ENCODE measurements around the gene RANBP1.

The RANBP1 gene

DNA sequence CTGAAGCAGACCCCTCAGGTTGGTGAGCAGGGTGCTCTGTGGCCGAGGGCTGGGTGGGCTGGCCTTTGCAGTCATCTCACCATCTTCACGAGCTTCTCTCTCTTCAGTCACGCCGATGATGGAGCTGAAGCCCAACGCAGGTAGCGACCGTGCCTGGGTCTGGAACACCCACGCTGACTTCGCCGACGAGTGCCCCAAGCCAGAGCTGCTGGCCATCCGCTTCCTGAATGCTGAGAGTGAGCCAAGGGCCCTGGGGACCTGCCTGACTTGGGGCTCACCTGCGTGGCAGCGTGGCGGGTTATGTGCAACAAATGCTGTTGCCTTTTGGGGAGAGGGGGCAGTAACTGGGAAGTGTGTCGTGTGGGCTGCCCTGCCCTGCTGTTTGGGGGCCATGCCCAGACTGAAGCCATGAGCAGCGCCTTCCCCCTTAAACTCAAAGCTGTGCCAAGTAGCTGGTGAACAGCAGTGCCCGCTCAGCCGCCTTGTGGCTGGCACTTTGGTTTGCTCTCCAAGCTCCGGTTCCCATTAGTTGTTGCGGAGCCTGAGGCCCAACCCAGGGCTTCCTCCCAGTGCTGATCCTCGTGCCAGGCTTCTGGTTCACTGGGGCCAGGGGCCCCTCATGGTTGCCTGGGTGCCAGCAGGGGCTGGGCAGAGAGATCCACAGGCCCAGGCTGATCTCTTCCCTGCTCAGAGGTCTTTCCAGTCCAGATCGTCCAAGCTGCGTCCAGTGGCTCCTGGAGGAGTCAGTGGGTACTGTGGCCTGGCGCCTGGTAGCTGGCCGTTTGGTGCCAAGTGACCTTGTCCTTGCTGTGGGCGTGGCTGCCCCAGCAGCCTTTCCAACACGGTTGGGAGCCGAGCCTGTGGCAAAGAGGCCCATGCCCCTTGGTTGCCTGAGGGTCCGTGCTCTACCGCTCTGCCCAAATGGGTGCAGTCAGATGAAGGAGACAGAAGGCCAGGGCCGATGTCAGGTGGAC is 9.6 kb downstream of the RANBP1 start:
- DNase-seq, result no peak

DNA sequence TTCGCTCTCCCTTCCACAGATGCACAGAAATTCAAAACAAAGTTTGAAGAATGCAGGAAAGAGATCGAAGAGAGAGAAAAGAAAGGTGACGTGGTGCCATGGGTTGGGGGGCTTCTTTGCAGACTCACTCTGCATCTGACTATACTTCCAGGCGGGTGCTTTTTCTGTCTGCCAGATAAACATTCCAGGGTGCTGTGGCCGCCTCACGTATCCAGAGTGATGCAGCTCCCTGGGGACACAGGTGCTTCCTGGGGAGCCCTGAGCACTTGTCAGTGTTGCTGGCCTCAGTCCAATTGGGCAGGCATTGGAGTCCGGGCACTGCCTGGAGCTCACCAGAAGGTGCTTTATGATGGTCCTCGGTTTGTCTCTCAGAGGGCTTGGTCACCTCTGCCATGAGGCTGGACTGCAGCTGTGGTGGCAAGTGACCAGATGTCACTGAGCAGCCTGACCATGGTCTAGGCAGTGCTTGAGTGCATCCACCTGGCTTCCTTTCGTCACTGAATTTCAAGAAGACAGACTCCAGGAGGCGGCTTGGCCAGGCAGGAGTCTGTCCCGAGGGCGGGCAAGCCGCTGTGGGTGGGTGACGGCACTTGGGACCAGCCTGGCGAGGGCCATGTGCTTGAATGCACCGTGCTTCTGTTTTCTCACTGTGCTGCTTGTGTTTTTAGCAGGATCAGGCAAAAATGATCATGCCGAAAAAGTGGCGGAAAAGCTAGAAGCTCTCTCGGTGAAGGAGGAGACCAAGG is 10.6 kb downstream of the RANBP1 start:
- DNase-seq, result no peak

DNA sequence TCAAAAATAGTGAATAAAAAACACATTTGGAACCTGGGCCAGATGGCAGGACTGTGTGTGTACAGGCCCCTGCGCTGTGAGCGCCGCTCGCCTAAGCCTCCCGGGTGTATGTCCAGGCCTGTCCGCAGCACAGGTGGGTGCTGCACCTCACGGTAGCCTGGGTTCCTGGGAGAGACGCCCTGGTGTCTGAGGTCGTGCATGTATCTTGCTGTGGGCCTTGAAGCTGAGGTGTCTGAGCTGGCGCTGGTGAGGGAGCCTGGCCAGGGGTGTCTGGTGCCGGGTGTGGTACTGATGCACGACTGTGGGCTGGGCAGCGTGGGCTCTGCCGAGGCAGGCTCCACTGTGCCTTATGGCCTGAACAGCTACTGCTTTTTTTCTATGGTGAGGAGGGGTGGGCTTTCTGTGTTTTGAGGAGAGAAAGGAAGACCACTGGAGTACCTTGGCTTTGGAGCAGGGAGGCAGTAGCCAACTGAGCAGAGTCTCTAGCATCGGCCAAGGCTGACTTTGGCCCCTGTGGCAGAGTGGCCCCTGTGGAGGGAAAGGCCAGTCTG is 11.5 kb downstream of the RANBP1 start:
- DNase-seq, result no peak

DNA sequence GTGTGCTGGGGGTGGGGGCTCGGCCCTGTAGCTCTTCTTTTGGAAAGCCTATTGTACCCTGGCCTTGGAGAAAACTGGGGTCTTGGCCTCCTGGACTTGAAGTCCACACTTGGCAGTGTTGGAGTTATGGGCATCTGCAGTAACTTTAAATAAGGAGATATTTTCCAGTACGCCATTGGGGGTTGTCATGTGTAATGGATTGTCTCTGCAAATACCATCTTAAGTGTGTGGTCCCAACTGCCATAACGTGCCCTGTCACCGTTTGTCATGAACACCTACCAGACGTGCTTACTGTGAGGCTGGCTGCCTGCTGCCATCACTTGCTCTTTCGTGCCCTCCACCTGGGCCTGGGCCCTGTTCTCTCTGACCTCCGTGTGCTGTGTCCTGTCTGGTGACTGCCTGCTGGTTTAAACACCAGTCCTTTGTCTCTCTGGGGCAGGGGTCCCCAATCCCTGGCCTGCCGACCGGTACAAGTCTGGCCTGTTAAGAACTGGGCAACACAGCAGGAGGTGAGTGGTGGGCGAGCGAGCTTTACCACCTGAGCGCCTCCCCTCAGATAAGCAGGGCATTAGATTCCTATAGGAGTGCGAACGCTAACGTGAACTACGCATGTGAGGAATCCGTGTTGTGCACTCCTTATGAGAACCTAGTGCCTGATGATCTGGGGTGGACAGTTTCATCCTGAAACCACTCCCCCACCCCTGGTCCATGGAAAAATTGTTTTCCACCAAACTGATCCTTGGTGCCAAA is 12.1 kb downstream of the RANBP1 start:
- no peak for DNase-seq

DNA sequence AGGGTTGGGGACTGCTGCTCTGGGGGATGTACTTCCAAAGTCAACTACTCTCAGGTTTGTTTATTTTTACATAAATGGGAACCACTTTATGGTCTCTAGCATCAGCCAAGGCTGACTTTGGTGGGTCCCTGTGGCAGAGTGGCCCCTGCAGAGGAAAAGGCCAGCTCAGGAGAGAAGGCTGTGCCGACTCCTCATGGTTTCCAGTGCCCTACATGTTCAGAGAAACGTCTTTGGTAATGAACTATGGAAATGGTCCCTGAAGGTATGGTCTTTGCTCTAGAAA is 12.7 kb downstream of the RANBP1 start:
- no peak for DNase-seq

DNA sequence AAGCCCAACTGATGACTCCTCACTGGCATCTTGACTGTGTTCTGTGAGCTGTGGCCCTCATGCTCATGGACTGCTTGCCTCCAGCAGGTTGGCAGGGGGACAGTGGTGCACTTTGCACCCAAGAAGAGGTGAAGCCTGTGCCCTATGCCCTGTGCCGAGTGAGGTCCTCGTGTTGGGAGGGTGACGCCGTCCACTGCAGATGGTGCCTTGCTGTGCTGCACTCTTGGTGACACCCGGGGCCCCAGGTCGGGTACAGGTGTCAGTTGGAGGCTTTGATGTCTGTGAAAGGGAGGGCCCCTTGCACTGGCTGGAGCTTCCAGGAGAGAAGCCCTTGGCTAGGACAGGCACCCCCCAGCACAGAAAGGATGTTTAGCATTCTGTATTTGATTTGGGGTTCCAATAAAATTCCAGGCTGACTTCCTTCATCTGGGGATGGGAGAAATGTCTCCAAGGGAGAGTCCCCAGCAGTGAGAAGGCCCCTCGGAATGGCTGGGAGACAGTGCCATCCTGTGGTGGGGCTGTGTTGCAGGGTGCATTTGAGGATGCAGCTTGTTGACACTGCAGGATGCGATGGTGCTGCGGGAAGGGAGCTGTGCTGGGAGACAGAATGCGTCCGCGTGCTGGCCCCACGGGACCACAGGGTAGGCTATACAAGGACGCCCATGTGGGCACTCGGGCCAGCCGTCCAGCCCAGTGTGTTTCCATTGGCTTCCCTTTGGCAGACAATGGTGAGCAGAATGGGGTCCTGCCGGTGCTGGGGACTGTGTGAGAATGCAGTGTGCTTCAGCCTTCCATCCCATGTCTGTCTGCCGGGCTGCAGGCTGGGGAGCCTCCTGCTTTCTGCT is 13.2 kb downstream of the RANBP1 start:
- DNase-seq, result no peak

GRCh38 chr22:20129747-20130014 is 13.8 kb downstream of the RANBP1 start:
- no peak for DNase-seq

DNA sequence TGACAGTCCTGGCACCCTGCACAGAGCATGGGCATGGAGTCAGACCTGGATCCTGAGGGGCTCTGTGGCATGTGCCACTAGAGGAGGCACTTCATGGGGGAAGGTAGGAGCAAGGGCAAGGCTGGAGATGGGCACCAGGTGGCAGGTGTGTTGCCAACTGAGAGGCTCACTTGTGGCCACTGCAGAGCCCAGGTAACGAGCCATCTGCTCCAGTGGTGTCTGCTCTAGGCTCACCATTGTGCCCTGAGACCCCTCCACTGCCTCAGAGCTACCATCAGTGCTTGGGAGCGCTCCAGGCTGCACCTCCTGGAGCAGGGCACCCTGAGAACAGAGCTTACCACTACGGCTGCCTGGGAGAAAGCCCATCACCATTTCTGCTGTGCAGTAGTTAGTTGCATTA is 14.4 kb downstream of the RANBP1 start:
- peak; percentile 39 for DNase-seq

- peak; percentile 56 for DNase-seq
Measured at GRCh38 chr22:20130731-20131596, 15.1 kb downstream of the RANBP1 start.

- DNase-seq, result no peak
Measured at GRCh38 chr22:20131597-20131858, 15.6 kb downstream of the RANBP1 start, which contains the start of gene ZDHHC8. TSS of gene ZDHHC8 (plus strand) at chr22:20131804. CDS start at chr22:20131948, 144 bp downstream.

DNA sequence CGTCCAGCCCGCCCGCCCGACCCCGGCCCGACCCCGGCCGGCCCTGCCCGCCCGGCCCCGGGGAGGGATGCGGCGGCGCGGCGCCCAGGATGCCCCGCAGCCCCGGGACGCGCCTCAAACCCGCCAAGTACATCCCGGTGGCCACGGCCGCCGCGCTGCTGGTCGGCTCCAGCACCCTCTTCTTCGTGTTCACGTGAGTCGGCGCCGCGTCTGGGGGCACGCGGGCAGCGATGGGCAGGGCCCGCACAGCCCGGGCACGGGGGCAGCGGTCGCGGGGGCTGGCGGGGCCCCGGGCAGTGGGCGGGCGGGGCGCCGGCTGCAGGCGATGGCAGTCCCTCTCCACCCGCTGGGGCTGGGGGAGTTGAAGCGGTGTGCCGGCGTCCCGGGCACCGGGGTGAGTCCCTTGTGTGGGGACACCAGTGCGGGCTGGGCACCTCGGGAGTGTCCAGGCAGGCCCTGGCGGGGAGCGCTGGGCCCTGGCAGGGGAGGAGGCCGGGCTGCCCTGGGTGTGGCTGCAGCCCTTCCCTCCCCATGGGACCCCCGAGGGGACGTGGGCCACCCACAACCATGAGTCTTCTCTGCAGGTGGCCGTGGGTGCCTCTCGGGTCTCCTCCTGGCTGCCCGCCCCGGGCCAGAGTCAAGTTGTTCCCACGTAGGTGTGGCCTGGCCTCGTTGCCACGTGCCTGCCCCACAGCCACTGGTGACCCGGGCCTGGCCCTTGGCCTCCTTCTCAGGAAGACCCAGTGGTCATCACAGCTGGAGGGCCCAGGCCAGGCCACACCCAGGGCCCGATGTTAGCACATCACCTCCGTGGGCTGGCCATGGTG is 16.2 kb downstream of the RANBP1 start:
- DNase-seq, result no peak

- DNase-seq, result no peak
Measured at GRCh38 chr22:20132686-20133246, 16.9 kb downstream of the RANBP1 start.

DNA sequence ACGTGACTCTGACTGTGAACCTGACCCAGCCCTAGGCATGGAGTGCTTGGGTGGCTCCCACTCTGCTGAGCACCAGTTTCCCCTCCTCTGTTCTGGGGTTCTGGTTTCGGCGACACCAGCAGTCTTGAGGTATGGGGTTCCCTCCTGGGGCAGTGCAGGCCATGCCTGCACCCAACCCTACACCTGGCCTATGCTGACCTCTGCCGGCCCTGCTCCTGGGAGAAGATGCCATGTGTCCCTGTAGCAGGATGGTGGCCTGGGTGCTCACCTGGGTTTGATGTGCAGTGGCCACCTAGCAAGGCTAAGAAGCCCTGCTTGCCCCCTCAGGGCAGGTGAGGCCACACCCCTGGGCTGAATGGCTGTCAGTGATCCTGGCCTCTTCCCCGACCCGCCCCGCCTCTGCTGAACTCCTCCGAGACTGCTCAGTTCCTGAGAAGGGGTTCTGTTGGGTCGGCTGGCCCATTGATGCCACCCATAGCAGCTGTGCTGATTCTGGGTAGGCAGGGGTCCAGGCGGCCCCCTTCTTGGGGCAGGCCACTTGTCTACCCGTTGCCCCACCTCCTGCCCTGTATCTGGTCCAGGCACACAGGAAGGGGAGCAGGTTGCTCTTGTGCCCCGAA is 18.1 kb downstream of the RANBP1 start:
- DNase-seq, result no peak

GRCh38 chr22:20135265-20135664 is 19.4 kb downstream of the RANBP1 start:
- DNase-seq, result no peak

GRCh38 chr22:20135806-20136602 is 20.1 kb downstream of the RANBP1 start:
- DNase-seq, result no peak

DNA sequence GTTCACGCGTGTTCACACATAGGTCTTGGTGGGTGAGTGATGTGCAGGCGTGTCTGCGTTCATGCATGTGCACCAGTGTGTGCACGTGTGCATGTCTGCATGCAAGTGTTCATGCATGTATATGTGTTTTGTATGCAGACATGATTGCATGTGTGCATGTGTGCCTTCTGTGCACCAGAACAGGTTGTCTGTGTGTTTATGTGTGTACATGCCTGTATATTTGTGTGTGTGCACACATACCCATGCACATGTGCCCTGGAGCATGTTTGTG is 20.6 kb downstream of the RANBP1 start:
- no peak for DNase-seq

GRCh38 chr22:20137113-20137512 is 21.2 kb downstream of the RANBP1 start:
- no peak for DNase-seq

DNA sequence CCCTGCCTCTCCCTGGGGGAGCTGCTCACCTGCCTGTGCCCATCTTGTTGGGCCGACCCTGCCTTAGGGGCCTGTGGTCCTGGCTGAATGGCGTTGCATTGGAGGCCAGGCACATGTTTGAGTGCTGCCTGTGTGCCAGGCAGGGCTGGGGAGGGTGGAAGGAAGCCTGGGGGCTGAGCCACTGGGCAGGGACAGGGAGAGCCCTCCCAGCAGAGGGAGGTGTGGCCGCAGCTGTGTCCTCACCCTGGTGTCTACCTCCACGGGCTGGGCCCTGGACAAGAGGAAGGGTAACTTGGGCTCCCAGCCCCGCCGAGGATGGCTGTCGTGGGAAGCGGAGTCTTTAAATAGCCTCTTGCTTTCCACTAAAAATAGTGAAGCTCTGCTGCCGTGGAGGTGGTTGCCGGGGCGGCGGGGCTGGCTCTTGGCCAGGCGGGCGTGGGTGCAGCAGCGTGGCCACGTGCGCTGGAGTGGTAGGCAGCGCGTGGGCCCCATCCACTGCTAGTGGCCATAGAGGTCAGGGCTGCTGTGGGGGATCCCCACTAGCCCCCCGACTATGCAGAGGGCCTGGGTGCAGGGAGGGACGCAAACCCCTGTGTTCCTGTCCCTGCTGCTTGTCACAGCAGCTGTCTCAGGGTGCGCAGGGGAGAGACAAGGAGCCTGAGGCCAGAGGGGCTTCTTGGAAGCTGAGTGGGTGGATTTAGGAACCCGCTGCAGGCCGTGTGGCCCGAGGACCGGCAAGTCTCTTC is 21.9 kb downstream of the RANBP1 start:
- DNase-seq, result no peak

DNA sequence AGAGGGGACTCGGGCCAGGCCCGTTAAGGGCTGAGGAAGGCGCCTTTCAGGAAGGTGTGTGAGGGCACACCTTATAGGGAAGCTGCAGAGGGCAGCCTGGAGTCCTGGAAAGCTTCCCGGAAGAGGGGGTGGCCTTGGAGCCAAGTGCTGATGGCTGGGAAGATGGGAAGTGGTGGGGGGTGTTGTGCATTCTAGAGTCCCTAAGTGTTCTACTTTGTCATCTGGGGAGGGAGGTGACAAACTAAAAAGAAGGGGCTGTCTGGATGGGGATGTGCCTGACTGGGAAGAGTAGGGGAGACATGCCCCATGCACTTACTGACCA is 22.5 kb downstream of the RANBP1 start:
- DNase-seq, result no peak
